Sigmoid colon (tissue), 7 donors: ENCODE data around the gene DUOXA1. TPM values are rescaled to one million over a fixed set of nuclear protein-coding genes. Genes with fewer than 3 reads are reported as not detected.
"Not testable (repeated sequence)": the region's sequence is repeated elsewhere in the genome, so short reads cannot be mapped to it uniquely, and the experiment has no call there.

ENCODE experiments used
- DNase-seq: peaks from one replicate; pipeline ENCODE4 v3.0.0-alpha.2; 2019
- H3K27ac ChIP-seq, 4 donors: fragments of 200-600 bp; sonication (generic); one replicate each; pipeline ENCODE4 v1.5.1; 2016 to 2019; ENCODE audit warnings: mild to moderate bottlenecking in 1 of 4
- H3K27me3 ChIP-seq, 3 donors: fragments of 200-600 bp; sonication (generic); one replicate each; pipeline ENCODE4 v1.5.1; 2019; ENCODE audit warnings: mild to moderate bottlenecking in 1 of 3
- H3K36me3 ChIP-seq, 4 donors: fragments of 200-600 bp; sonication (generic); one replicate each; pipeline ENCODE4 v1.5.1; 2016 to 2019
- H3K4me1 ChIP-seq, 4 donors: fragments of 200-600 bp; sonication (generic); one replicate each; pipeline ENCODE4 v1.5.1; 2017 to 2019
- H3K4me3 ChIP-seq, 4 donors: fragments of 200-600 bp; sonication (generic); one replicate each; pipeline ENCODE4 v1.5.1; 2017 to 2019; ENCODE audit warnings: mild to moderate bottlenecking in 2 of 4, moderate library complexity in 1 of 4
- H3K9me3 ChIP-seq, 4 donors: fragments of 200-600 bp in 3 of 4; sonication (generic) in 3 of 4; one replicate each; pipeline versions ENCODE4 v1.5.1 to v1.6.1; 2013 to 2019
- CTCF ChIP-seq, 4 experiments: fragments of 450-650 bp in 3 of 4; fragments of 200-600 bp in 1 of 4; IDR thresholded peaks; one replicate each; pipeline ENCODE4 v1.5.1; 2016 to 2019; ENCODE audit warnings: antibody characterized with exemption in 4 of 4, mild to moderate bottlenecking in 3 of 4, moderate library complexity in 2 of 4
- EP300 ChIP-seq, 4 donors: sonication (generic); formaldehyde crosslinking; IDR thresholded peaks; one replicate each; pipeline ENCODE4 v1.6.1; 2017; ENCODE audit warnings: antibody characterized with exemption in 4 of 4
- POLR2A ChIP-seq, 2 donors: fragments of 450-650 bp; IDR thresholded peaks; one replicate each; pipeline ENCODE4 v1.6.1; 2016; ENCODE audit warnings: antibody characterized with exemption in 2 of 2, mild to moderate bottlenecking in 2 of 2, moderate library complexity in 2 of 2
- POLR2AphosphoS5 ChIP-seq, 4 donors: sonication (generic); formaldehyde crosslinking; IDR thresholded peaks; one replicate each; pipeline ENCODE4 v1.6.1; 2017; ENCODE audit warnings: antibody characterized with exemption in 4 of 4
- WGBS, 2 donors: extraction: QIAGEN DNeasy Blood & Tissue Kit; methylation state at CpG; one replicate each; pipeline ENCODE4 v1.1.7; 2013; 5-methylcytosine and 5-hydroxymethylcytosine counted together
- intact Hi-C: fragments of 100-400 bp; cut with DNase I; formaldehyde crosslinking; loops from one replicate; pipeline ENCODE4 v1.15.1; 2023
- polyA plus RNA-seq, 3 donors: library from polyadenylated mRNA; stranded (reverse); fragments of 200-250 nt; gene quantifications; one replicate each; pipeline ENCODE4 v1.2.3, GENCODE V29; 2013
- total RNA-seq, 4 donors: library from RNA; depleted of rRNA; stranded (reverse); fragments of >200 nt; gene quantifications; one replicate each; pipeline ENCODE4 v1.1.0, GENCODE V29; 2016
- donor health status: healthy with polysubstance abuse.
- donor health status: Bipolar disorder and iron deficiency.
- donor health status: healthy.

The DUOXA1 gene
- total and polyA plus RNA-seq, 7 donors: 0.36 to 3.1 (median 1.7) TPM; not detected in 2

- no peaks in the 10 kb centered on the region for H3K9me3 ChIP-seq
- WGBS, 2 donors: 93 to 95% methylated on average over 11 of the region's 11 CpGs
- intact Hi-C loops: no loop called here
- peaks cover 0 to 21% (median 7%) of the 10 kb centered on the region in 3 donors for H3K27me3 ChIP-seq
- TF ChIP-seq POLR2AphosphoS5 (IDR thresholded peaks at IDR 0.05) (no peak), EP300 (IDR thresholded peaks at IDR 0.05) (no peak), POLR2A (IDR thresholded peaks at IDR 0.05) (no peak), CTCF (IDR thresholded peaks at IDR 0.05) (no peak)
- H3K36me3 ChIP-seq: no peaks in the 10 kb centered on the region
- H3K4me3 ChIP-seq: no peak overlapping the region
- peak; percentile 44 for DNase-seq
- no peaks in the 10 kb centered on the region for H3K4me1 ChIP-seq
- H3K27ac ChIP-seq: no peak overlapping the region
Measured at GRCh38 chr15:45105586-45105985, 24.1 kb downstream of the DUOXA1 start.

- H3K36me3 ChIP-seq, intact Hi-C loops, H3K4me1 ChIP-seq: not testable (repeated sequence)
Measured at GRCh38 chr15:45104170-45104569, 25.5 kb downstream of the DUOXA1 start.

GRCh38 chr15:45102226-45102625 is 27.5 kb downstream of the DUOXA1 start:
- 83 to 92% methylated on average over 6 of the region's 6 CpGs for WGBS, 2 donors
- Histone ChIP-seq H3K27me3 (no peaks in the 10 kb centered on the region), H3K27ac (no peak overlapping the region), H3K9me3 (no peaks in the 10 kb centered on the region), H3K4me3 (no peak overlapping the region), H3K36me3 (no peaks in the 10 kb centered on the region), H3K4me1 (no peaks in the 10 kb centered on the region)
- no peak for TF ChIP-seq POLR2A (IDR thresholded peaks at IDR 0.05)
- TF ChIP-seq POLR2AphosphoS5 (IDR thresholded peaks at IDR 0.05): no peak
- TF ChIP-seq EP300 (IDR thresholded peaks at IDR 0.05): no peak
- no peak for TF ChIP-seq CTCF (IDR thresholded peaks at IDR 0.05)
- intact Hi-C loops: no loop called here
- DNase-seq: no peak

More at GRCh38 chr15:45104170-45104569, 25.5 kb downstream of the DUOXA1 start:
- WGBS, 2 donors: 92 to 93% methylated on average over 9 of the region's 9 CpGs
- DNase-seq: peak; percentile 35
- not testable (repeated sequence) for H3K27me3 ChIP-seq, H3K4me3 ChIP-seq, H3K9me3 ChIP-seq, H3K27ac ChIP-seq

GRCh38 chr15:45101749-45102148 is 27.9 kb downstream of the DUOXA1 start:
- Histone ChIP-seq H3K27me3 (no peaks in the 10 kb centered on the region), H3K4me1 (no peaks in the 10 kb centered on the region), H3K36me3 (no peaks in the 10 kb centered on the region), H3K4me3 (no peak overlapping the region), H3K9me3 (no peaks in the 10 kb centered on the region), H3K27ac (no peak overlapping the region)
- intact Hi-C loops: no loop called here
- 95% methylated on average over 12 of the region's 12 CpGs for WGBS, 2 donors
- DNase-seq: peak; percentile 40
- TF ChIP-seq CTCF (IDR thresholded peaks at IDR 0.05) (no peak), EP300 (IDR thresholded peaks at IDR 0.05) (no peak), POLR2AphosphoS5 (IDR thresholded peaks at IDR 0.05) (no peak), POLR2A (IDR thresholded peaks at IDR 0.05) (no peak)

GRCh38 chr15:45100884-45101625 is 28.6 kb downstream of the DUOXA1 start:
- no peak overlapping the region for H3K4me3 ChIP-seq
- intact Hi-C loops: no loop called here
- TF ChIP-seq CTCF (IDR thresholded peaks at IDR 0.05) (no peak), POLR2AphosphoS5 (IDR thresholded peaks at IDR 0.05) (no peak), POLR2A (IDR thresholded peaks at IDR 0.05) (no peak), EP300 (IDR thresholded peaks at IDR 0.05) (no peak)
- no peaks in the 10 kb centered on the region for H3K4me1 ChIP-seq
- peak; percentile 13 for DNase-seq
- H3K9me3 ChIP-seq: no peaks in the 10 kb centered on the region
- no peaks in the 10 kb centered on the region for H3K36me3 ChIP-seq
- no peak overlapping the region for H3K27ac ChIP-seq
- WGBS, 2 donors: 77 to 86% methylated on average over 7 of the region's 7 CpGs
- H3K27me3 ChIP-seq: no peaks in the 10 kb centered on the region
